Measurements from ENCODE around the gene NBEAL1.
A peak's percentile ranks its signal among the peaks of the same experiment; 100 is the strongest.
"Not testable (repeated sequence)": the region's sequence is repeated elsewhere in the genome, so short reads cannot be mapped to it uniquely, and the experiment has no call there.

The NBEAL1 gene

GRCh38 chr2:203040966-203041521 is 26.4 kb downstream of the NBEAL1 start:
- FAIRE-seq (no peak), DNase-seq (ENCODE audit: insufficient read length) (no peak)
- no peak for TF ChIP-seq TAF1 (IDR thresholded peaks at IDR 0.05; ENCODE audit: borderline replicate concordance, low read depth, low read length)
- TF ChIP-seq POLR2AphosphoS5 (IDR thresholded peaks at IDR 0.05; ENCODE audit: low read depth, low read length) = no peak
- TF ChIP-seq POLR2A (IDR thresholded peaks at IDR 0.05; ENCODE audit: low read depth, low read length) = no peak

- FAIRE-seq = no peak
- no peak for DNase-seq (ENCODE audit: insufficient read length)
- TF ChIP-seq TAF1 (IDR thresholded peaks at IDR 0.05; ENCODE audit: borderline replicate concordance, low read depth, low read length) (no peak), POLR2A (IDR thresholded peaks at IDR 0.05; ENCODE audit: low read depth, low read length) (no peak), POLR2AphosphoS5 (IDR thresholded peaks at IDR 0.05; ENCODE audit: low read depth, low read length) (no peak)
These were observed 27.5 kb downstream of the NBEAL1 start for GRCh38 chr2:203042178-203042577.

GRCh38 chr2:203043226-203043625 is 28.6 kb downstream of the NBEAL1 start:
- DNase-seq (ENCODE audit: insufficient read length) (no peak), FAIRE-seq (no peak)
- TF ChIP-seq POLR2AphosphoS5 (IDR thresholded peaks at IDR 0.05; ENCODE audit: low read depth, low read length) (no peak), POLR2A (IDR thresholded peaks at IDR 0.05; ENCODE audit: low read depth, low read length) (no peak), TAF1 (IDR thresholded peaks at IDR 0.05; ENCODE audit: borderline replicate concordance, low read depth, low read length) (no peak)

- TF ChIP-seq POLR2A (IDR thresholded peaks at IDR 0.05; ENCODE audit: low read depth, low read length) (no peak), TAF1 (IDR thresholded peaks at IDR 0.05; ENCODE audit: borderline replicate concordance, low read depth, low read length) (no peak), POLR2AphosphoS5 (IDR thresholded peaks at IDR 0.05; ENCODE audit: low read depth, low read length) (no peak)
- DNase-seq (ENCODE audit: insufficient read length) (no peak), FAIRE-seq (no peak)
These were observed 31.2 kb downstream of the NBEAL1 start for GRCh38 chr2:203045867-203046266.

GRCh38 chr2:203052539-203052938 is 37.9 kb downstream of the NBEAL1 start:
- TF ChIP-seq POLR2A (IDR thresholded peaks at IDR 0.05; ENCODE audit: low read depth, low read length) (no peak), TAF1 (IDR thresholded peaks at IDR 0.05; ENCODE audit: borderline replicate concordance, low read depth, low read length) (no peak), POLR2AphosphoS5 (IDR thresholded peaks at IDR 0.05; ENCODE audit: low read depth, low read length) (no peak)
- FAIRE-seq (no peak), DNase-seq (ENCODE audit: insufficient read length) (no peak)

- TF ChIP-seq POLR2AphosphoS5 (IDR thresholded peaks at IDR 0.05; ENCODE audit: low read depth, low read length) = no peak
- TF ChIP-seq TAF1 (IDR thresholded peaks at IDR 0.05; ENCODE audit: borderline replicate concordance, low read depth, low read length) = no peak
- TF ChIP-seq POLR2A (IDR thresholded peaks at IDR 0.05; ENCODE audit: low read depth, low read length) = no peak
- FAIRE-seq (peak; percentile 38), DNase-seq (ENCODE audit: insufficient read length) (no peak)
These were observed 45.0 kb downstream of the NBEAL1 start for GRCh38 chr2:203059567-203060240.

GRCh38 chr2:203061346-203061745 is 46.7 kb downstream of the NBEAL1 start:
- TF ChIP-seq POLR2AphosphoS5 (IDR thresholded peaks at IDR 0.05; ENCODE audit: low read depth, low read length) (no peak), POLR2A (IDR thresholded peaks at IDR 0.05; ENCODE audit: low read depth, low read length) (no peak), TAF1 (IDR thresholded peaks at IDR 0.05; ENCODE audit: borderline replicate concordance, low read depth, low read length) (no peak)
- FAIRE-seq = no peak
- DNase-seq (ENCODE audit: insufficient read length) = no peak

- DNase-seq (ENCODE audit: insufficient read length) (no peak), FAIRE-seq (no peak)
- TF ChIP-seq POLR2AphosphoS5 (IDR thresholded peaks at IDR 0.05; ENCODE audit: low read depth, low read length) (no peak), TAF1 (IDR thresholded peaks at IDR 0.05; ENCODE audit: borderline replicate concordance, low read depth, low read length) (no peak), POLR2A (IDR thresholded peaks at IDR 0.05; ENCODE audit: low read depth, low read length) (no peak)
These were observed 47.5 kb downstream of the NBEAL1 start for GRCh38 chr2:203062126-203062525.

- not testable (repeated sequence) for DNase-seq (ENCODE audit: insufficient read length); FAIRE-seq
These were observed 51.9 kb downstream of the NBEAL1 start for GRCh38 chr2:203066519-203067091.

- FAIRE-seq (no peak), DNase-seq (ENCODE audit: insufficient read length) (no peak)
- TF ChIP-seq TAF1 (IDR thresholded peaks at IDR 0.05; ENCODE audit: borderline replicate concordance, low read depth, low read length) (no peak), POLR2A (IDR thresholded peaks at IDR 0.05; ENCODE audit: low read depth, low read length) (no peak), POLR2AphosphoS5 (IDR thresholded peaks at IDR 0.05; ENCODE audit: low read depth, low read length) (no peak)
These were observed 56.0 kb downstream of the NBEAL1 start for GRCh38 chr2:203070701-203071100.

GRCh38 chr2:203071148-203071547 is 56.5 kb downstream of the NBEAL1 start:
- FAIRE-seq (no peak), DNase-seq (ENCODE audit: insufficient read length) (no peak)
- no peak for TF ChIP-seq TAF1 (IDR thresholded peaks at IDR 0.05; ENCODE audit: borderline replicate concordance, low read depth, low read length)
- no peak for TF ChIP-seq POLR2A (IDR thresholded peaks at IDR 0.05; ENCODE audit: low read depth, low read length)

- TF ChIP-seq TAF1 (IDR thresholded peaks at IDR 0.05; ENCODE audit: borderline replicate concordance, low read depth, low read length) = no peak
- no peak for TF ChIP-seq POLR2A (IDR thresholded peaks at IDR 0.05; ENCODE audit: low read depth, low read length)
- TF ChIP-seq POLR2AphosphoS5 (IDR thresholded peaks at IDR 0.05; ENCODE audit: low read depth, low read length) = no peak
- FAIRE-seq (no peak), DNase-seq (ENCODE audit: insufficient read length) (no peak)
These were observed 57.7 kb downstream of the NBEAL1 start for GRCh38 chr2:203072371-203072770.

All from GM12892 (cell line).